CD14-positive monocyte (primary cell): ENCODE data around the gene RAB40B. TPM values are rescaled to one million over a fixed set of nuclear protein-coding genes. Genes with fewer than 3 reads are reported as not detected.
A peak's percentile ranks its signal among the peaks of the same experiment; 100 is the strongest.

Source experiments
- DNase-seq, 3 donors: peaks; one replicate each; pipeline ENCODE4 v3.0.0-alpha.2; 2011 to 2022
- H2AFZ ChIP-seq: 2 replicates; pipeline ENCODE4 v1.6.0; 2012; ENCODE audit warnings: mild to moderate bottlenecking, low read depth, low read length, inconsistent platforms; ENCODE audit not compliant: insufficient read depth, poor library complexity, severe bottlenecking
- H3K27ac ChIP-seq, 2 donors: 1 replicate in 1 of 2; 2 replicates in 1 of 2; pipeline ENCODE4 v1.5.1; 2012 to 2013; ENCODE audit warnings: low read length in 2 of 2, control low read depth in 1 of 2, inconsistent platforms in 1 of 2, low read depth in 1 of 2, mild to moderate bottlenecking in 1 of 2
- H3K27me3 ChIP-seq, 2 donors: one replicate each; pipeline versions ENCODE4 v1.6.0 to v1.6.1; 2011 to 2013; ENCODE audit warnings: low read length in 2 of 2; ENCODE audit not compliant: control insufficient read depth in 2 of 2, insufficient read depth in 2 of 2
- H3K36me3 ChIP-seq, 2 donors: replicated peaks in 1 of 2; 1 replicate in 1 of 2; 2 replicates in 1 of 2; pipeline versions ENCODE4 v1.5.1 to v1.6.1; 2012 to 2013; ENCODE audit warnings: low read length in 2 of 2, control low read depth in 1 of 2, inconsistent platforms in 1 of 2, mild to moderate bottlenecking in 1 of 2; ENCODE audit not compliant: insufficient read depth in 2 of 2, control insufficient read depth in 1 of 2
- H3K4me1 ChIP-seq, 2 donors: 1 replicate in 1 of 2; 2 replicates in 1 of 2; pipeline versions ENCODE4 v1.5.1 to v1.6.1; 2012 to 2013; ENCODE audit warnings: low read length in 2 of 2, control low read depth in 1 of 2, inconsistent platforms in 1 of 2, mild to moderate bottlenecking in 1 of 2, moderate library complexity in 1 of 2; ENCODE audit not compliant: insufficient read depth in 2 of 2, control insufficient read depth in 1 of 2
- H3K4me2 ChIP-seq: replicated peaks from 2 replicates; pipeline ENCODE3; 2012; ENCODE audit warnings: low read length, moderate library complexity, mild to moderate bottlenecking; ENCODE audit not compliant: poor library complexity, severe bottlenecking; ENCODE audit errors: extremely low read depth
- H3K4me3 ChIP-seq, 3 experiments: fragments of 200-600 bp in 1 of 3; sonication (generic) in 1 of 3; replicated peaks in 1 of 3; 1 replicate in 2 of 3; 2 replicates in 1 of 3; pipeline ENCODE4 v1.5.1; 2011 to 2013; ENCODE audit warnings: low read length in 3 of 3, mild to moderate bottlenecking in 3 of 3, control low read depth in 2 of 3, low read depth in 2 of 3, inconsistent platforms in 1 of 3, moderate library complexity in 1 of 3
- H3K79me2 ChIP-seq: 2 replicates; pipeline ENCODE4 v1.6.0; 2012; ENCODE audit warnings: mild to moderate bottlenecking, control low read depth, inconsistent platforms, low read length, moderate library complexity; ENCODE audit not compliant: insufficient read depth
- H3K9ac ChIP-seq: 2 replicates; pipeline ENCODE4 v1.6.0; 2017; ENCODE audit warnings: low read length, mild to moderate bottlenecking; ENCODE audit not compliant: insufficient read depth, poor library complexity, severe bottlenecking
- H3K9me3 ChIP-seq, 2 donors: replicated peaks in 1 of 2; 1 replicate in 1 of 2; 2 replicates in 1 of 2; pipeline versions ENCODE4 v1.5.1 to v1.6.1; 2012 to 2013; ENCODE audit warnings: low read length in 2 of 2, control low read depth in 1 of 2; ENCODE audit not compliant: control insufficient read depth in 1 of 2, insufficient read depth in 1 of 2
- H4K20me1 ChIP-seq: 2 replicates; pipeline ENCODE4 v1.6.0; 2012; ENCODE audit warnings: mild to moderate bottlenecking, low read length, control low read depth, moderate library complexity; ENCODE audit not compliant: insufficient read depth
- H3K27ac Mint-ChIP-seq, 7 donors: one replicate each; pipeline ENCODE4 v1.8.0; 2020; ENCODE audit warnings: mild to moderate bottlenecking in 7 of 7, mixed read lengths in 7 of 7, moderate library complexity in 6 of 7, inconsistent platforms in 2 of 7
- H3K27me3 Mint-ChIP-seq, 3 donors: one replicate each; pipeline ENCODE4 v1.8.0; 2021 to 2022; ENCODE audit warnings: low read depth in 3 of 3, mild to moderate bottlenecking in 3 of 3, mixed read lengths in 3 of 3, moderate library complexity in 3 of 3, inconsistent platforms in 1 of 3
- H3K36me3 Mint-ChIP-seq, 2 donors: one replicate each; pipeline ENCODE4 v1.8.0; 2020; ENCODE audit warnings: mixed read lengths in 2 of 2, inconsistent platforms in 1 of 2, mild to moderate bottlenecking in 1 of 2
- H3K4me1 Mint-ChIP-seq: one replicate; pipeline ENCODE4 v1.8.0; 2020; ENCODE audit warnings: mild to moderate bottlenecking, mixed read lengths
- H3K4me3 Mint-ChIP-seq, 2 donors: one replicate each; pipeline ENCODE4 v1.8.0; 2020; ENCODE audit warnings: mild to moderate bottlenecking in 2 of 2, mixed read lengths in 2 of 2, moderate library complexity in 1 of 2
- H3K9me3 Mint-ChIP-seq, 7 donors: one replicate each; pipeline ENCODE4 v1.8.0; 2020 to 2022; ENCODE audit warnings: mixed read lengths in 7 of 7, mild to moderate bottlenecking in 6 of 7, moderate library complexity in 6 of 7, inconsistent platforms in 2 of 7
- CTCF ChIP-seq: fragments of 200-600 bp; IDR thresholded peaks from one replicate; pipeline ENCODE4 v1.8.0; 2022; ENCODE audit warnings: antibody characterized with exemption, mild to moderate bottlenecking
- WGBS: methylation state at CpG from one replicate; pipeline ENCODE4 v1.1.5; 2013; ENCODE audit warnings: missing lambda C conversion rate; ENCODE audit not compliant: insufficient coverage; 5-methylcytosine and 5-hydroxymethylcytosine counted together
- intact Hi-C, 2 donors: fragments of 100-400 bp; cut with micrococcal nuclease; formaldehyde crosslinking; loops; one replicate each; pipeline versions ENCODE4 v1.15.0 to v1.15.1; 2023
- polyA plus RNA-seq, 3 donors: library from polyadenylated mRNA; depleted of rRNA in 1 of 3; unstranded in 2 of 3; stranded (reverse) in 1 of 3; fragments of 300-500 nt in 2 of 3; fragments of >200 nt in 1 of 3; fragmentation: Illumina TruSeq in 2 of 3; gene quantifications; 1 replicate in 2 of 3; 2 replicates in 1 of 3; pipeline ENCODE4 v1.2.3, GENCODE V29; 2012 to 2021

RAB40B gene
- polyA plus RNA-seq, 3 donors: 0.75 to 2.2 (median 0.95) TPM

- Histone ChIP-seq H3K9ac (peak within 1 kb of the TSS; percentile 98), H3K36me3 (peaks cover 14 to 16% of the 10 kb centered on the region in 2 donors), H2AFZ (peak within 1 kb of the TSS; percentile 61), H3K9me3 (no peaks in the 10 kb centered on the region), H3K27me3 (no peaks in the 10 kb centered on the region), H3K4me1 (peaks cover 17 to 18% of the 10 kb centered on the region in 2 donors), H3K4me3 (peak within 1 kb of the TSS; percentile 76 to 80 (median 77)), H3K79me2 (peaks cover 50% of the 10 kb centered on the region), H3K4me2 (peak within 1 kb of the TSS; percentile 93), H4K20me1 (peaks cover 48% of the 10 kb centered on the region), H3K27ac (peak within 1 kb of the TSS; percentile 75 to 93)
- peaks cover 0 to 2% (median 0%) of the 10 kb centered on the region in 3 donors for H3K27me3 Mint-ChIP-seq
- peak within 1 kb of the TSS; percentile 83 to 87 for H3K4me3 Mint-ChIP-seq
- peaks cover 18% of the 10 kb centered on the region for H3K4me1 Mint-ChIP-seq
- H3K9me3 Mint-ChIP-seq: no peaks in the 10 kb centered on the region
- intact Hi-C loops: loop anchor here (2.0 to 5.0 kb wide), 6 partner anchors 49 to 197 kb away; partner anchors contain the start of genes RAB40B (in 2 of the 2), CYBC1 (in 1 of the 2), FN3KRP (in 1 of the 2) and TBCD (in 1 of the 2)
- peaks cover 15 to 25% of the 10 kb centered on the region in 2 donors for H3K36me3 Mint-ChIP-seq
- peak within 1 kb of the TSS; percentile 65 to 90 (median 87) for H3K27ac Mint-ChIP-seq
- no peak for TF ChIP-seq CTCF
- peak; percentile 93 to 99 (median 98) for DNase-seq
- under 1% methylated on average over 49 of the region's 67 CpGs for WGBS
Measured at GRCh38 chr17:82648165-82648668, 50.3 kb downstream of the RAB40B start, which contains the start of gene WDR45B. Gene WDR45B (minus strand): TSS chr17:82648444. CDS start chr17:82648340, 104 bp downstream.

GRCh38 chr17:82647593-82648164, 50.8 kb downstream of the RAB40B start:
- H3K9me3 Mint-ChIP-seq: no peaks in the 10 kb centered on the region
- Histone ChIP-seq H3K9ac (peak overlapping the region; percentile 98), H3K4me2 (peak overlapping the region; percentile 93), H3K27me3 (no peaks in the 10 kb centered on the region), H3K4me3 (peak overlapping the region; percentile 76 to 80 (median 77)), H4K20me1 (peaks cover 53% of the 10 kb centered on the region), H3K27ac (peak overlapping the region; percentile 75 to 93), H3K4me1 (peaks cover 17 to 18% of the 10 kb centered on the region in 2 donors), H3K36me3 (peaks cover 18 to 21% of the 10 kb centered on the region in 2 donors), H3K79me2 (peaks cover 54% of the 10 kb centered on the region), H2AFZ (peak overlapping the region; percentile 61), H3K9me3 (no peaks in the 10 kb centered on the region)
- intact Hi-C loops: loop anchor here (2.0 to 5.0 kb wide), 6 partner anchors 50 to 197 kb away; partner anchors contain the start of genes RAB40B (in 2 of the 2), CYBC1 (in 1 of the 2), FN3KRP (in 1 of the 2) and TBCD (in 1 of the 2)
- peak in 2 of 3 donors; percentile 19 to 74 for DNase-seq
- peak overlapping the region; percentile 65 to 90 (median 87) for H3K27ac Mint-ChIP-seq
- TF ChIP-seq CTCF: peak; percentile 17
- peaks cover 18% of the 10 kb centered on the region for H3K4me1 Mint-ChIP-seq
- H3K27me3 Mint-ChIP-seq: peaks cover 0 to 2% (median 0%) of the 10 kb centered on the region in 3 donors
- peaks cover 18 to 30% of the 10 kb centered on the region in 2 donors for H3K36me3 Mint-ChIP-seq
- H3K4me3 Mint-ChIP-seq: peak overlapping the region; percentile 83 to 87
- under 1% methylated on average over 53 of the region's 54 CpGs for WGBS
